GM18505 (cell line): ENCODE data around the gene RTP5.

ENCODE experiments used
- ATAC-seq: cut with Tn5 transposase; IDR thresholded peaks from one replicate; pipeline ENCODE4 v1.9.1; 2021; ENCODE audit not compliant: unreplicated experiment
- POLR2A ChIP-seq: IDR thresholded peaks from 4 replicates; pipeline ENCODE4 v1.6.1; 2011; ENCODE audit warnings: borderline replicate concordance; ENCODE audit not compliant: insufficient read depth, insufficient read length; ENCODE audit errors: extremely low read depth

The RTP5 gene

DNA sequence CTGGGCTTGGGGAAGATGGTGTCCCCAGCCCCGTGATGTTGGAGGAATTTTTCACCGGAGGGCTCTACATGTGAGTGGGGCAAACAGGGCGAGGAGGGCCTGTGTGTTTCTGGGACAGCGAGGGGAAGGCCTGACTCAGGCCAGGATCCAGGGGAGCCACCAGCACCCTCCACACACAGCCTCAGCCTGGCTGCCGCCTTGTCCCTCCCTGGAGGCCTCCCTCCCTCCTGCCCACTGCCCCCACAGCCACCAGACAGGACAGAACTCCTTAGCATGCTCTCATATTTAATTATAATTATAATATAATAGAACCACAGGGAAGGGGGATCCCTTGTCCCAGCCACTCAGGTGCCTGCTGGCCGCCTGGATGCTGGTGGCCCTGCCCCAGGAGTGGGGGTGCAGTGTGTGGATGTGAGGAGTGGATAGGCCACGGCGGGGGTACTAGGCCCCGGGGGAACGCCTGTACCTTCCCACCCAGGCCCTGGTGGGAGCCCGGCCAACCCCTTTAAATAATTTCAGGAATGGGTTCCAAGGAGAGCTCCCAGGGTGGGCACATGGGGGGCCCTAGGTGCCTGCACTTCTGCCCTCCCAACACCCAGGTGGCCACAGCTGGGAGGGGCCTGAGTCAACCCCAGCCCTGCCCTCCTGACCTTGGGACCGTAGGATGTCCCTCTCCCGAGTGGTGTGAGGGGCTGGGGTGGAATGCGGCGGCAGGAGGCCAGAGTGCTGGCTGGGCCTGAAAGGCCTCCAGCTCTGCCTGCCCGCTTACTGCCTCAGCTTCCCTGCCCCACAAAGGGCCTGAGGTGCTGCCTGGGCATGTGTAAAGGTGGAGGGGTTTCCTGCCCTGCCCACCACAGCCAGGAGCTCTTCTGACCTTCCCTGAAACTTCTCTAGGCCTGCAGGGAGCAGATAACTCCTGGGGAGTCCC, 19.6 kb upstream of the RTP5 start:
- no peak for TF ChIP-seq POLR2A

DNA sequence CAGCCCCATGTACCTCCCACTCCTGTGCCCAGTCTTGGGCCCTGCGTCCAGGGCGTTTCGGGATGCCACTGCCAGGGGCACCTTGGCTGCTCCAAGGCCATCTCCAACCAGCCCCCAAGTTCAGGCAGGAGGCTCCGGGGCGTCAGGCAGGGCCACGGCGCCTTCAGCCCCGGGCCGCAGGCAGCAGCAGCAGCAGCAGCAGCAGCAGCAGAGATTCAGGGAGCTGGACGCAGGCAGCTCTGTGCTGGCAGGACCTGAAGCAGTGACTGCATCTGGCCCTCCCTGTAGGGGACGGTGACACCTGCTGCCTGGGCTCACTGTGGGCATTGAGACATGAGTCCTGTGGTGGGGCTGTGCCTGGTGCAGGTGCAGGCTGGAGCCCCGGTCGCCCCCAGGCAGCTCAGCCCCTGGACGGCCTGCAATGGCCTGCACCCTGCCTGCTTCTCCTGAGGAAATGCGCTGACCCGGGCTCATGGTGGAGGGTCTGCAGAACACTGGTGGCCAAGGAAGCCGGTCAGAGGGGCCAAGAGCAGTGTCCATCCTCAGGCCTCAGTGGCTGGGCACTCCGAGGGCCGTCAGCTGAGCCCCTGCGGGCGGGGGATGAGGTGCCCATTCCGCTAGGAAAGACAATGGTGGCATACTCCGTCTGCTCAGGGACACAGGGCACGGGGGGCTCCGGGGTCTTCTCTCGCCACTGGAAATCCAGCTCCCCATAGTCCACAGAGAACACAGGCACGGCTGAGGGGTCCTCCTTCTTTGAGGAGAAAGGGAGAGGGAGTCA, 18.8 kb upstream of the RTP5 start:
- no peak for ATAC-seq
- TF ChIP-seq POLR2A = no peak

More for the DNA sequence above, 19.6 kb upstream of the RTP5 start:
- ATAC-seq = no peak

DNA sequence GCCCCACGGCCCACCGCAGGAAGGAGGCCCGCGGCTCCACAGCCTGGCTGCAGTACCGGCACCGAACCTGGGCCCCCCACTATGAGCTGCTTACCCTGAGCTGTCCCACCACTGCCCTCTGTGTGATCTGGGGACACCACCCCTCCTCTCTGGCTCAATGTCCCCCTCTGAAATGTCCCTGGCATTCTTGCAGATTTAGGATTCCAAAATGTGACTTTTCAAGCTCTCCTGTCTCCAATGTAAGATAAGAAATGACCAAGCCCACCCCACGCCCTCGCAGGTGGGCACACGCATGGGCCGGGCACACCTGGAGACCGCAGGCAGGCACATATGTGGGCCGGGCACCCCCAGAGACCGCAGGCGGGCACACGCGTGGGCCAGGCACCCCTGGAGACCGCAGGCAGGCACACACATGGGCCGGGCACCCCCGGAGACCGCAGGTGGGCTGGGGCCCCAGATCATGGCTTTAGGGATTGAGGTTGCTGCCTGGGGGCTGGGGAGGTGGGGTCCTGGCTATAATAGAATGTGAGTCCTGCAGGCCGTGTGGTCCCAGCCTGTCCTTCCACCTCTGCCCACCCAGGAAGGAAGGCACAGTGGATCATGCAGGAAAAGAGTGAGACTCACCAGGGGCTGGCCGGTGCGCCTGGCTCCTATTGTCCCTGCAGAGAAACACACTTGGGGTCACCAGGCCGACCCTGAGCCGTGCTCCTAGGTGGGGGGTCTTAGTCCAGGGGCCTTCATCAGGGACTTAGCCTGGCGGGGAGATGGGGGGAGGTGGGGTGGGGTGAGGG, 18.0 kb upstream of the RTP5 start:
- TF ChIP-seq POLR2A = no peak
- no peak for ATAC-seq

DNA sequence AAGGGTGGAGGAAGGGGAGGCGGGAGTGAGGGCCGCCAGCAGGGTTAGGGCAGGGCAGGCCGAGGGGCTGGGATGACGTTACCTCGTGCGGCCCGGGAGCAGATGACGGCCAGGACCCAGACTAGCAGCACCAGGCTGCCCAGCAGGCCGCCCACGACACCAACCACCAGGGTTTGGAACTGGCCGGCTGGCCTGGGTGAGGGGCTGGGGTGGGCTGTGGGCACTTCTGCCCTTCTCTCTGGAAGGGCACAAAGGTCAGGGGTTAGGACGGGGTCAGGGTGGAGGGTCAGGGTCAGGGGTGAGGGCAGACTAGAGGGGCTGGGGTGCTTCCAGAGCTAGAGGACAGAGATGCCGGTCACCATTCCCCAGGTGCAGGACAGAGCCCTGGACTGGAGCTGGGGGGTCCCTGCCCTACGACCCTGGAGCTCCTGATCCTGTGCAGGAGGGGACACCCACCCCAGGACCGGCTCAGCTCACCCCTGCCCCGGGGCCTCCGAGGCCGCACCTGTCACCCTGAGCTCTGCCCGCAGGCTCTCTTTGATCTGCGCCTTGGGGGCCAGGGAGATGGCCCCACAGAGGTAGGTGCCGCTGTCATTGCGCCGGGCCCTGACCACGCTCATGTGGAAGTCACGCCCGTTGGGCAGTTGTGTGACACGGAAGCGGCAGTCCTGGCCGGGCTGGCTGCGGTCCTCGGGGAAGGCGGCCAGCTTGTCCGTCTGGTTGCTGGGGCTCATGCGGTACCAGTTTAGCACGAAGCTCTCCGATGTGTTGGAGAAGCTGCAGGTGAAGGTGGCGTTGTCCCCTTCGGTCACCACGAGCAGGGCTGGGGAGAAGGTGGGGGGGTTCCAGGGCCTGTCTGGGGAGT, 17.2 kb upstream of the RTP5 start:
- no peak for TF ChIP-seq POLR2A
- no peak for ATAC-seq

- no peak for ATAC-seq
Observed at GRCh38 chr2:241852981-241853631, 16.4 kb upstream of the RTP5 start.

GRCh38 chr2:241853651-241854341, 15.7 kb upstream of the RTP5 start:
- TF ChIP-seq POLR2A = no peak
- no peak for ATAC-seq

More at GRCh38 chr2:241852981-241853631, 16.4 kb upstream of the RTP5 start:
- TF ChIP-seq POLR2A = no peak

DNA sequence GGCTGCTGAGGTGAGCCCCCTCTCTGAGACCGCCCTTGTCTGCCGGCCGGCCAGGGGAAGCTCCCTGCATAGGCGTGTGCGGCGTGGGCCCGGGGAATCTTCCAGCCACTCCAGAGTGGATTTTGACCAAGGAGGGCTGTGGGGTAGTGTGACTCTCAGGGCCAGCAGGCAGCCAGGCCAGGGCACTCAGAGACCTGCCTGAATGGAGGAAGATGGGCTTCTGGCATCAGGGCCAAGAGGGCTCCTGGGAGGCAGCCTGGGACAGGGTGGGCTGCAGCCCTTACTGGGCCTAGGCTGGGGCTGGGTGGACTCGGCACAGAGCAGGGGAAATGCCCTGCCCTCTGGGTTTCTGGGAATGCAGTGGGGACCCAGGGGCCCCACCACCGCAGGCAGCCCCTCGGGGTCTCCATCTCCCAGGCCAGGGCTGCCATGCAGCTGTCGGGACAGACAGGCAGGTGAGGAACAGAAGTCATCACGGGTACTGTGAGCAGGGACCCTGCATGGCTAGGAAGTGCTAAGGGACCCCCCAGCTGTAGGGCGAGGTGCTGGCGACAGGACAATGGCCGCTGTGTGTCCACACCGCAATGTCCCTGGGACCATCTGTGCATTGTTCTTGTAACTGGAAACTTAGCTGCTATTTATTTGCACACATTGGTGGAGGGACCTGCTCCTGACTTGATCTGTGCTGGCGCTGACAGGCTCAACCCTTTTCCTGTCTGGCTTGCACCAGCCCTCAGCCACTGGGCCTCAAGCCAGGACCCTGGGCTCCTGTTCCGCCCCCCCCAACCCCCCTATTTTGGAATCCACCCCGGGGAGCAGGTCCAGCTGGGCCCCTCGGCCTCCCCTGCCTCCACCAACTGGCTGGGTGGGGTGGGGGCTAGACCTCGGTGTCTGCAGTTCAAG, 14.9 kb upstream of the RTP5 start:
- TF ChIP-seq POLR2A = no peak

GRCh38 chr2:241855245-241855887, 14.2 kb upstream of the RTP5 start:
- no peak for TF ChIP-seq POLR2A
- ATAC-seq = no peak

More for the DNA sequence above, 14.9 kb upstream of the RTP5 start:
- no peak for ATAC-seq

GRCh38 chr2:241855888-241856422, 13.6 kb upstream of the RTP5 start:
- no peak for ATAC-seq
- TF ChIP-seq POLR2A = no peak

- no peak for TF ChIP-seq POLR2A
- no peak for ATAC-seq
Observed at GRCh38 chr2:241857041-241857541, 12.4 kb upstream of the RTP5 start.

- TF ChIP-seq POLR2A = no peak
- no peak for ATAC-seq
Observed at GRCh38 chr2:241857572-241858121, 11.9 kb upstream of the RTP5 start.
